Right lobe of liver (tissue), 6 donors: ENCODE results near the gene OAF. TPM values are rescaled to one million over a fixed set of nuclear protein-coding genes. Genes with fewer than 3 reads are reported as not detected.

Experiments
- ATAC-seq, 4 donors: fragments of 200-7000 bp; cut with Tn5 transposase; one replicate each; pipeline ENCODE4 v1.9.1; 2020; ENCODE audit warnings: mild to moderate bottlenecking in 4 of 4, moderate library complexity in 4 of 4
- DNase-seq, 3 donors: peaks; one replicate each; pipeline ENCODE4 v3.0.0-alpha.2; 2020
- H3K27ac ChIP-seq, 3 donors: fragments of 200-600 bp; one replicate each; pipeline ENCODE4 v1.8.0; 2022
- H3K27me3 ChIP-seq, 2 donors: fragments of 200-600 bp; one replicate each; pipeline ENCODE4 v1.8.0; 2022
- H3K36me3 ChIP-seq, 4 donors: fragments of 200-600 bp; sonication (generic) in 1 of 4; one replicate each; pipeline versions ENCODE4 v1.5.1 to v1.8.0; 2017 to 2022; ENCODE audit warnings: control low read depth in 1 of 4
- H3K4me1 ChIP-seq, 4 donors: fragments of 200-600 bp; sonication (generic) in 1 of 4; one replicate each; pipeline versions ENCODE4 v1.5.1 to v1.8.0; 2017 to 2022; ENCODE audit warnings: control low read depth in 1 of 4
- H3K4me3 ChIP-seq, 3 donors: fragments of 200-600 bp; one replicate each; pipeline ENCODE4 v1.8.0; 2022
- H3K9me3 ChIP-seq, 4 donors: fragments of 200-600 bp; sonication (generic) in 1 of 4; one replicate each; pipeline versions ENCODE4 v1.5.1 to v1.8.0; 2017 to 2022; ENCODE audit warnings: control low read depth in 1 of 4
- CTCF ChIP-seq, 4 donors: fragments of 200-600 bp in 3 of 4; fragments of 450-650 bp in 1 of 4; IDR thresholded peaks; one replicate each; pipeline versions ENCODE4 v1.5.1 to v1.8.0; 2016 to 2022; ENCODE audit warnings: antibody characterized with exemption in 4 of 4, mild to moderate bottlenecking in 2 of 4
- POLR2A ChIP-seq: fragments of 450-650 bp; IDR thresholded peaks from one replicate; pipeline ENCODE4 v1.6.1; 2017; ENCODE audit warnings: antibody characterized with exemption, mild to moderate bottlenecking
- WGBS: methylation state at CpG from one replicate; pipeline ENCODE4 v1.1.6; 2018; ENCODE audit warnings: low coverage, low lambda C conversion rate; ENCODE audit not compliant: insufficient coverage; ENCODE audit errors: missing lambda C conversion rate; 5-methylcytosine and 5-hydroxymethylcytosine counted together
- intact Hi-C, 2 donors: fragments of 100-400 bp; cut with DNase I; formaldehyde crosslinking; loops; one replicate each; pipeline versions ENCODE4 v1.11.2 to v1.14.1; 2022
- total RNA-seq, 6 experiments: library from RNA; depleted of rRNA in 2 of 6; stranded (reverse); fragments of >200 nt in 2 of 6; fragmentation: NEBNext Ultra II Directional in 3 of 6; extraction: Animal tissue kit (Norgen Biotek cat#: 25700) in 3 of 6; gene quantifications; one replicate each; pipeline versions ENCODE4 v1.1.0 to v1.2.4, GENCODE V29; 2016 to 2023
- donor health status: DM: no; HTN: yes; CAD: no.
- donor health status: DM: no; HTN: no; CAD: no.
- donor health status: DM: no; HTN: no; CAD: no.
- donor health status: DM: no; HTN: yes; CAD: no.
- donor health status: DM: no; HTN: yes; CAD: no.

OAF gene
- total RNA-seq, 6 experiments from 2014 or later = 199 to 271 (median 220) TPM

- intact Hi-C loops = no loop called here
- no peak for DNase-seq
- peaks cover 0 to 26% (median 0%) of the 10 kb centered on the region in 4 donors for H3K36me3 ChIP-seq
- no peak overlapping the region for H3K4me3 ChIP-seq
- H3K27me3 ChIP-seq = no peaks in the 10 kb centered on the region
- H3K4me1 ChIP-seq = peaks cover 0 to 81% (median 38%) of the 10 kb centered on the region in 4 donors
- 49% methylated on average over 8 of the region's 10 CpGs for WGBS
- H3K27ac ChIP-seq = peak overlapping the region; percentile 13 to 73 (median 21)
- ATAC-seq = no peak
- H3K9me3 ChIP-seq = no peaks in the 10 kb centered on the region
- TF ChIP-seq POLR2A (no peak), CTCF (IDR thresholded peaks at IDR 0.05) (no peak)
Measured at GRCh38 chr11:120218695-120219033, 7.8 kb downstream of the OAF start.

GRCh38 chr11:120219232-120219937 is 8.6 kb downstream of the OAF start:
- TF ChIP-seq POLR2A = no peak
- TF ChIP-seq CTCF (IDR thresholded peaks at IDR 0.05) = no peak
- Histone ChIP-seq H3K4me1 (peaks cover 0 to 78% (median 37%) of the 10 kb centered on the region in 4 donors), H3K4me3 (no peak overlapping the region), H3K9me3 (no peaks in the 10 kb centered on the region), H3K36me3 (peaks cover 0 to 28% (median 0%) of the 10 kb centered on the region in 4 donors), H3K27me3 (no peaks in the 10 kb centered on the region), H3K27ac (peak overlapping the region in 1 of 3 donors; percentile 51)
- intact Hi-C loops = no loop called here
- ATAC-seq (peak in 1 of 4 donors; percentile 18), DNase-seq (peak in 1 of 3 donors; percentile 43)
- 72% methylated on average over 3 of the region's 13 CpGs for WGBS

GRCh38 chr11:120219938-120220746 is 9.3 kb downstream of the OAF start:
- Histone ChIP-seq H3K36me3 (peaks cover 0 to 29% (median 0%) of the 10 kb centered on the region in 4 donors), H3K4me3 (no peak overlapping the region), H3K27ac (no peak overlapping the region), H3K4me1 (peaks cover 0 to 70% (median 37%) of the 10 kb centered on the region in 4 donors), H3K9me3 (no peaks in the 10 kb centered on the region), H3K27me3 (no peaks in the 10 kb centered on the region)
- ATAC-seq (peak in 1 of 4 donors; percentile 24), DNase-seq (peak in 1 of 3 donors; percentile 43)
- intact Hi-C loops = no loop called here
- 37% methylated on average over 6 of the region's 9 CpGs for WGBS
- no peak for TF ChIP-seq POLR2A
- TF ChIP-seq CTCF (IDR thresholded peaks at IDR 0.05) = no peak

- H3K36me3 ChIP-seq = peaks cover 0 to 31% (median 0%) of the 10 kb centered on the region in 4 donors
- no peak for ATAC-seq
- no peak for DNase-seq
- WGBS = no CpG with 5 or more reads among the region's 4 CpGs
- TF ChIP-seq POLR2A (no peak), CTCF (IDR thresholded peaks at IDR 0.05) (no peak)
- H3K9me3 ChIP-seq = no peaks in the 10 kb centered on the region
- intact Hi-C loops = no loop called here
- no peak overlapping the region for H3K4me3 ChIP-seq
- H3K27ac ChIP-seq = no peak overlapping the region
- no peaks in the 10 kb centered on the region for H3K27me3 ChIP-seq
- peaks cover 0 to 66% (median 34%) of the 10 kb centered on the region in 4 donors for H3K4me1 ChIP-seq
Measured at GRCh38 chr11:120220747-120221037, 9.9 kb downstream of the OAF start.
